Left ventricle myocardium inferior (tissue), 1 donor: ENCODE measurements around the gene IL6. TPM values are rescaled to one million over a fixed set of nuclear protein-coding genes. Genes with fewer than 3 reads are reported as not detected.
"Not testable (repeated sequence)": the region's sequence is repeated elsewhere in the genome, so short reads cannot be mapped to it uniquely, and the experiment has no call there.

ENCODE experiments used
- DNase-seq: peaks from one replicate; pipeline ENCODE4 v3.0.0-alpha.2; 2020
- H3K27ac ChIP-seq: fragments of 200-600 bp; replicated peaks from 2 replicates; pipeline ENCODE4 v1.8.0; 2021
- H3K27me3 ChIP-seq: fragments of 200-600 bp; 2 replicates; pipeline ENCODE4 v1.8.0; 2021; ENCODE audit warnings: low read depth
- H3K36me3 ChIP-seq: fragments of 200-600 bp; 2 replicates; pipeline ENCODE4 v1.8.0; 2021
- H3K4me1 ChIP-seq: fragments of 200-600 bp; 2 replicates; pipeline ENCODE4 v1.8.0; 2021
- H3K4me3 ChIP-seq: fragments of 200-600 bp; 2 replicates; pipeline ENCODE4 v1.8.0; 2021; ENCODE audit warnings: mild to moderate bottlenecking, moderate library complexity
- H3K9me3 ChIP-seq: fragments of 200-600 bp; replicated peaks from 2 replicates; pipeline ENCODE4 v1.8.0; 2021
- CTCF ChIP-seq: fragments of 200-600 bp; IDR thresholded peaks from 2 replicates; pipeline ENCODE4 v1.8.0; 2021; ENCODE audit warnings: antibody characterized with exemption, mild to moderate bottlenecking, borderline replicate concordance
- intact Hi-C: fragments of 100-400 bp; cut with micrococcal nuclease; formaldehyde crosslinking; loops from one replicate; pipeline ENCODE4 v1.11.0; 2022
- total RNA-seq: library from RNA; stranded (reverse); fragmentation: NEBNext Ultra II Directional; extraction: Animal tissue kit (Norgen Biotek cat#: 25700); gene quantifications from one replicate; pipeline ENCODE4 v1.2.1, GENCODE V29; 2021
- donor health status: DM: no; HTN: yes; CAD: no; lungs with severe emphysema.

Gene IL6
- total RNA-seq, 1 donor from 2014 or later = 0.69 TPM

- TF ChIP-seq CTCF = no peak
- intact Hi-C loops = no loop called here
- H3K9me3 ChIP-seq = no peaks in the 10 kb centered on the region
- H3K27ac ChIP-seq = no peak overlapping the region
- no peak for DNase-seq
- no peaks in the 10 kb centered on the region for H3K36me3 ChIP-seq
- no peaks in the 10 kb centered on the region for H3K27me3 ChIP-seq
- no peaks in the 10 kb centered on the region for H3K4me1 ChIP-seq
- H3K4me3 ChIP-seq = no peak overlapping the region
Observed at GRCh38 chr7:22772885-22773284, 45.9 kb downstream of the IL6 start.

GRCh38 chr7:22776964-22777363, 50.0 kb downstream of the IL6 start:
- intact Hi-C loops = no loop called here

GRCh38 chr7:22779730-22780323, 52.8 kb downstream of the IL6 start:
- H3K27me3 ChIP-seq, H3K4me3 ChIP-seq, H3K9me3 ChIP-seq, H3K4me1 ChIP-seq, H3K36me3 ChIP-seq, H3K27ac ChIP-seq, DNase-seq, intact Hi-C loops: not testable (repeated sequence)

More at GRCh38 chr7:22776964-22777363, 50.0 kb downstream of the IL6 start:
- Histone ChIP-seq H3K4me3 (no peak overlapping the region), H3K27me3 (no peaks in the 10 kb centered on the region), H3K9me3 (no peaks in the 10 kb centered on the region), H3K4me1 (no peaks in the 10 kb centered on the region), H3K36me3 (no peaks in the 10 kb centered on the region), H3K27ac (no peak overlapping the region)
- no peak for DNase-seq
- TF ChIP-seq CTCF = no peak

GRCh38 chr7:22781230-22781711, 54.3 kb downstream of the IL6 start:
- DNase-seq = no peak
- H3K4me1 ChIP-seq = no peaks in the 10 kb centered on the region
- no peaks in the 10 kb centered on the region for H3K27me3 ChIP-seq
- no peaks in the 10 kb centered on the region for H3K36me3 ChIP-seq
- no peak for TF ChIP-seq CTCF
- H3K9me3 ChIP-seq = no peaks in the 10 kb centered on the region
- intact Hi-C loops = no loop called here
- no peak overlapping the region for H3K27ac ChIP-seq
- no peak overlapping the region for H3K4me3 ChIP-seq

Other genes starting within 250 kb of the IL6 start
- gene STEAP1B, start 227.0 kb upstream of the IL6 start, total RNA-seq = 0.63 TPM
- 563 TPM for gene TOMM7, start 95.6 kb downstream of the IL6 start, total RNA-seq